ENCODE results near the gene FNBP1. TPM values are rescaled to one million over a fixed set of nuclear protein-coding genes. Genes with fewer than 3 reads are reported as not detected.

Gene FNBP1
- total and polyA plus RNA-seq, 2 experiments from 2014 or later: 26.6 to 28.8 TPM

DNA sequence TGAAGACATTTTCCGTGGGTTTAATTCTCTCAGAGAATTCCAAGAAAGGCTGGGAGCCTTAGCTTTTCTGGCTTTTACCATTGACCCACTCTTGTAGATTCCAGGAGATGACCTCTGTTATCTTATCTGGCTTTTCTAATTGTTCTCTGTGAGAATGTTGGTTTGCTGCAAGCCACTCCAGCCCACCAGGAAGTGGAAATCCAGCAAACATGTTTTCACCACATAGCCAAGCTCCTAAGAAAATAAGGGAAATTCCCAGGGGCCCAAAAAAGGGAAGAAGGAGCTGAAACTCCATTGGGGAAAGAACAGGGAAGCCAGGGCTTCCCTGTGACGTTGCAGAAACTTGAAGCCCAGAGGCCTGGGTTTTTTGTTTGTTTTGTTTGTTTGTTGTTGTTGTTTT lies 30.4 kb upstream of the FNBP1 start:
- 0 out of 2 replicates have a peak overlapping the region, but pooled peaks have one; percentile 25 for H3K27ac Mint-ChIP-seq
- H3K9me3 Mint-ChIP-seq: no peaks in the 10 kb centered on the region
- no peaks in the 10 kb centered on the region for H3K27me3 Mint-ChIP-seq (ENCODE audit: insufficient read depth, low read depth, poor library complexity)
- no peak overlapping the region for H3K4me3 ChIP-seq
- no peaks in the 10 kb centered on the region; the same call in 1 of the 2 replicates for H3F3A ChIP-seq (replicated peaks; ENCODE audit: low read depth)
- no peaks in the 10 kb centered on the region for H3K27me3 ChIP-seq (ENCODE audit: insufficient read depth)
- H3K4me1 ChIP-seq (ENCODE audit: insufficient read depth): peaks cover 7% of the 10 kb centered on the region; the same call in 1 of the 2 replicates
- TF ChIP-seq ZNF114 (CRISPR knock-in tag; IDR thresholded peaks at IDR 0.05) (no peak), ZNF331 (CRISPR knock-in tag; IDR thresholded peaks at IDR 0.05; ENCODE audit: low read depth) (no peak), EZH2 (IDR thresholded peaks at IDR 0.05; ENCODE audit: low read depth, unreplicated experiment) (no peak), POLR2AphosphoS5 (IDR thresholded peaks at IDR 0.05; ENCODE audit: low read depth) (no peak)
- TF ChIP-seq, protein P1, sequence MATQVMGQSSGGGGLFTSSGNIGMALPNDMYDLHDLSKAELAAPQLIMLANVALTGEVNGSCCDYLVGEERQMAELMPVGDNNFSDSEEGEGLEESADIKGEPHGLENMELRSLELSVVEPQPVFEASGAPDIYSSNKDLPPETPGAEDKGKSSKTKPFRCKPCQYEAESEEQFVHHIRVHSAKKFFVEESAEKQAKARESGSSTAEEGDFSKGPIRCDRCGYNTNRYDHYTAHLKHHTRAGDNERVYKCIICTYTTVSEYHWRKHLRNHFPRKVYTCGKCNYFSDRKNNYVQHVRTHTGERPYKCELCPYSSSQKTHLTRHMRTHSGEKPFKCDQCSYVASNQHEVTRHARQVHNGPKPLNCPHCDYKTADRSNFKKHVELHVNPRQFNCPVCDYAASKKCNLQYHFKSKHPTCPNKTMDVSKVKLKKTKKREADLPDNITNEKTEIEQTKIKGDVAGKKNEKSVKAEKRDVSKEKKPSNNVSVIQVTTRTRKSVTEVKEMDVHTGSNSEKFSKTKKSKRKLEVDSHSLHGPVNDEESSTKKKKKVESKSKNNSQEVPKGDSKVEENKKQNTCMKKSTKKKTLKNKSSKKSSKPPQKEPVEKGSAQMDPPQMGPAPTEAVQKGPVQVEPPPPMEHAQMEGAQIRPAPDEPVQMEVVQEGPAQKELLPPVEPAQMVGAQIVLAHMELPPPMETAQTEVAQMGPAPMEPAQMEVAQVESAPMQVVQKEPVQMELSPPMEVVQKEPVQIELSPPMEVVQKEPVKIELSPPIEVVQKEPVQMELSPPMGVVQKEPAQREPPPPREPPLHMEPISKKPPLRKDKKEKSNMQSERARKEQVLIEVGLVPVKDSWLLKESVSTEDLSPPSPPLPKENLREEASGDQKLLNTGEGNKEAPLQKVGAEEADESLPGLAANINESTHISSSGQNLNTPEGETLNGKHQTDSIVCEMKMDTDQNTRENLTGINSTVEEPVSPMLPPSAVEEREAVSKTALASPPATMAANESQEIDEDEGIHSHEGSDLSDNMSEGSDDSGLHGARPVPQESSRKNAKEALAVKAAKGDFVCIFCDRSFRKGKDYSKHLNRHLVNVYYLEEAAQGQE (IDR thresholded peaks at IDR 0.05; ENCODE audit: unreplicated experiment): no peak
- TF ChIP-seq, protein P2, sequence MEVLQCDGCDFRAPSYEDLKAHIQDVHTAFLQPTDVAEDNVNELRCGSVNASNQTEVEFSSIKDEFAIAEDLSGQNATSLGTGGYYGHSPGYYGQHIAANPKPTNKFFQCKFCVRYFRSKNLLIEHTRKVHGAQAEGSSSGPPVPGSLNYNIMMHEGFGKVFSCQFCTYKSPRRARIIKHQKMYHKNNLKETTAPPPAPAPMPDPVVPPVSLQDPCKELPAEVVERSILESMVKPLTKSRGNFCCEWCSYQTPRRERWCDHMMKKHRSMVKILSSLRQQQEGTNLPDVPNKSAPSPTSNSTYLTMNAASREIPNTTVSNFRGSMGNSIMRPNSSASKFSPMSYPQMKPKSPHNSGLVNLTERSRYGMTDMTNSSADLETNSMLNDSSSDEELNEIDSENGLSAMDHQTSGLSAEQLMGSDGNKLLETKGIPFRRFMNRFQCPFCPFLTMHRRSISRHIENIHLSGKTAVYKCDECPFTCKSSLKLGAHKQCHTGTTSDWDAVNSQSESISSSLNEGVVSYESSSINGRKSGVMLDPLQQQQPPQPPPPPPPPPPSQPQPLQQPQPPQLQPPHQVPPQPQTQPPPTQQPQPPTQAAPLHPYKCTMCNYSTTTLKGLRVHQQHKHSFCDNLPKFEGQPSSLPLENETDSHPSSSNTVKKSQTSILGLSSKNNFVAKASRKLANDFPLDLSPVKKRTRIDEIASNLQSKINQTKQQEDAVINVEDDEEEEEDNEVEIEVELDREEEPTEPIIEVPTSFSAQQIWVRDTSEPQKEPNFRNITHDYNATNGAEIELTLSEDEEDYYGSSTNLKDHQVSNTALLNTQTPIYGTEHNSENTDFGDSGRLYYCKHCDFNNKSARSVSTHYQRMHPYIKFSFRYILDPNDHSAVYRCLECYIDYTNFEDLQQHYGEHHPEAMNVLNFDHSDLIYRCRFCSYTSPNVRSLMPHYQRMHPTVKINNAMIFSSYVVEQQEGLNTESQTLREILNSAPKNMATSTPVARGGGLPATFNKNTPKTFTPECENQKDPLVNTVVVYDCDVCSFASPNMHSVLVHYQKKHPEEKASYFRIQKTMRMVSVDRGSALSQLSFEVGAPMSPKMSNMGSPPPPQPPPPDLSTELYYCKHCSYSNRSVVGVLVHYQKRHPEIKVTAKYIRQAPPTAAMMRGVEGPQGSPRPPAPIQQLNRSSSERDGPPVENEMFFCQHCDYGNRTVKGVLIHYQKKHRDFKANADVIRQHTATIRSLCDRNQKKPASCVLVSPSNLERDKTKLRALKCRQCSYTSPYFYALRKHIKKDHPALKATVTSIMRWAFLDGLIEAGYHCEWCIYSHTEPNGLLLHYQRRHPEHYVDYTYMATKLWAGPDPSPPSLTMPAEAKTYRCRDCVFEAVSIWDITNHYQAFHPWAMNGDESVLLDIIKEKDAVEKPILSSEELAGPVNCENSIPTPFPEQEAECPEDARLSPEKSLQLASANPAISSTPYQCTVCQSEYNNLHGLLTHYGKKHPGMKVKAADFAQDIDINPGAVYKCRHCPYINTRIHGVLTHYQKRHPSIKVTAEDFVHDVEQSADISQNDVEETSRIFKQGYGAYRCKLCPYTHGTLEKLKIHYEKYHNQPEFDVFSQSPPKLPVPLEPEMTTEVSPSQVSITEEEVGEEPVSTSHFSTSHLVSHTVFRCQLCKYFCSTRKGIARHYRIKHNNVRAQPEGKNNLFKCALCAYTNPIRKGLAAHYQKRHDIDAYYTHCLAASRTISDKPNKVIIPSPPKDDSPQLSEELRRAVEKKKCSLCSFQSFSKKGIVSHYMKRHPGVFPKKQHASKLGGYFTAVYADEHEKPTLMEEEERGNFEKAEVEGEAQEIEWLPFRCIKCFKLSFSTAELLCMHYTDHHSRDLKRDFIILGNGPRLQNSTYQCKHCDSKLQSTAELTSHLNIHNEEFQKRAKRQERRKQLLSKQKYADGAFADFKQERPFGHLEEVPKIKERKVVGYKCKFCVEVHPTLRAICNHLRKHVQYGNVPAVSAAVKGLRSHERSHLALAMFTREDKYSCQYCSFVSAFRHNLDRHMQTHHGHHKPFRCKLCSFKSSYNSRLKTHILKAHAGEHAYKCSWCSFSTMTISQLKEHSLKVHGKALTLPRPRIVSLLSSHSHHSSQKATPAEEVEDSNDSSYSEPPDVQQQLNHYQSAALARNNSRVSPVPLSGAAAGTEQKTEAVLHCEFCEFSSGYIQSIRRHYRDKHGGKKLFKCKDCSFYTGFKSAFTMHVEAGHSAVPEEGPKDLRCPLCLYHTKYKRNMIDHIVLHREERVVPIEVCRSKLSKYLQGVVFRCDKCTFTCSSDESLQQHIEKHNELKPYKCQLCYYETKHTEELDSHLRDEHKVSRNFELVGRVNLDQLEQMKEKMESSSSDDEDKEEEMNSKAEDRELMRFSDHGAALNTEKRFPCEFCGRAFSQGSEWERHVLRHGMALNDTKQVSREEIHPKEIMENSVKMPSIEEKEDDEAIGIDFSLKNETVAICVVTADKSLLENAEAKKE (CRISPR knock-in tag; IDR thresholded peaks at IDR 0.05): no peak
- TF ChIP-seq, protein P3, sequence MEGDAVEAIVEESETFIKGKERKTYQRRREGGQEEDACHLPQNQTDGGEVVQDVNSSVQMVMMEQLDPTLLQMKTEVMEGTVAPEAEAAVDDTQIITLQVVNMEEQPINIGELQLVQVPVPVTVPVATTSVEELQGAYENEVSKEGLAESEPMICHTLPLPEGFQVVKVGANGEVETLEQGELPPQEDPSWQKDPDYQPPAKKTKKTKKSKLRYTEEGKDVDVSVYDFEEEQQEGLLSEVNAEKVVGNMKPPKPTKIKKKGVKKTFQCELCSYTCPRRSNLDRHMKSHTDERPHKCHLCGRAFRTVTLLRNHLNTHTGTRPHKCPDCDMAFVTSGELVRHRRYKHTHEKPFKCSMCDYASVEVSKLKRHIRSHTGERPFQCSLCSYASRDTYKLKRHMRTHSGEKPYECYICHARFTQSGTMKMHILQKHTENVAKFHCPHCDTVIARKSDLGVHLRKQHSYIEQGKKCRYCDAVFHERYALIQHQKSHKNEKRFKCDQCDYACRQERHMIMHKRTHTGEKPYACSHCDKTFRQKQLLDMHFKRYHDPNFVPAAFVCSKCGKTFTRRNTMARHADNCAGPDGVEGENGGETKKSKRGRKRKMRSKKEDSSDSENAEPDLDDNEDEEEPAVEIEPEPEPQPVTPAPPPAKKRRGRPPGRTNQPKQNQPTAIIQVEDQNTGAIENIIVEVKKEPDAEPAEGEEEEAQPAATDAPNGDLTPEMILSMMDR (conservative IDR thresholded peaks at IDR 0.05; ENCODE audit: low read depth in 2 of 2): no peak
- peaks cover 20% of the 10 kb centered on the region for H3K36me3 Mint-ChIP-seq (ENCODE audit: low read depth)
- peak overlapping the region; percentile 72; the same call in 1 of the 2 replicates for H3K27ac ChIP-seq (ENCODE audit: low read depth)
- no peak overlapping the region for H3K4me2 ChIP-seq
- peaks cover 5% of the 10 kb centered on the region for H3K4me1 Mint-ChIP-seq
- no peaks in the 10 kb centered on the region for H3K9me2 ChIP-seq (ENCODE audit: insufficient read depth)
- peaks cover 50% of the 10 kb centered on the region for H3K79me2 ChIP-seq (replicated peaks; ENCODE audit: insufficient read depth)
- H2AFZ ChIP-seq: no peak overlapping the region
- no peak overlapping the region for H3K4me3 Mint-ChIP-seq
- peaks cover 16% of the 10 kb centered on the region for H3K36me3 ChIP-seq (ENCODE audit: insufficient read depth)
- DNase-seq (ENCODE audit: low spot score) (no peak), ATAC-seq (no peak; the same call in 2 of the 3 replicates)
- H4K20me1 ChIP-seq (replicated peaks; ENCODE audit: insufficient read depth): peaks cover 3% of the 10 kb centered on the region; the same call in 1 of the 2 replicates
